K562 (cell line): ENCODE data around the gene CEP72. TPM values are rescaled to one million over a fixed set of nuclear protein-coding genes. Genes with fewer than 3 reads are reported as not detected.
A peak's percentile ranks its signal among the peaks of the same experiment; 100 is the strongest.

Experiments used
- ATAC-seq: fragments of 200-7000 bp; cut with Tn5 transposase; 3 replicates; pipeline ENCODE4 v1.9.1; 2020; ENCODE audit warnings: moderate library complexity
- BruUV-seq: library from RNA; stranded (reverse); fragments of 400-500 nt; replicated peaks from 2 replicates; lab custom pipeline; 2021; lab: Mats Ljungman, UMichigan
- CTCF ChIA-PET: fragments of 300-600 bp; formaldehyde crosslinking; extraction: SDS; loops from one replicate; lab custom pipeline; 2021; ENCODE audit warnings: low intra/inter-chr PET ratio; lab: Yijun Ruan, JAX
- POLR2A ChIA-PET: fragments of 300-600, 350-650 bp; sonication (Branson Sonifier 250); formaldehyde crosslinking; extraction: SDS; loops from one replicate; lab custom pipeline; 2021; ENCODE audit warnings: antibody characterized with exemption, inconsistent platforms; lab: Yijun Ruan, JAX
- DNase-seq, 4 experiments: peaks; one replicate each; pipeline versions ENCODE4 v3.0.0 to v3.0.0-alpha.2; 2011 to 2018; ENCODE audit warnings: low spot score in 3 of 4, mixed read lengths in 3 of 4; ENCODE audit errors: extremely low read depth in 1 of 4
- FAIRE-seq: peaks from 2 replicates; lab custom pipeline; 2011; peaks lifted over from hg19 to GRCh38; lab: Jason Lieb, UNC
- H2AFZ ChIP-seq: 2 replicates; pipeline ENCODE4 v1.6.0; 2011; ENCODE audit warnings: low read depth, low read length, control low read depth, inconsistent platforms
- H3K27ac ChIP-seq: fragments of 200-600 bp; 3 replicates; pipeline ENCODE4 v1.8.0; 2011; ENCODE audit warnings: low read depth, mild to moderate bottlenecking, control low read depth, inconsistent platforms, low read length, moderate library complexity, mixed read lengths; ENCODE audit errors: extremely low read depth
- H3K27me3 ChIP-seq, 2 experiments: fragments of 300-600 bp in 1 of 2; 2 replicates in 1 of 2; 3 replicates in 1 of 2; pipeline versions ENCODE4 v1.6.0 to v1.8.0; 2011; ENCODE audit warnings: inconsistent platforms in 2 of 2, low read length in 2 of 2, mild to moderate bottlenecking in 1 of 2, mixed read lengths in 1 of 2, moderate library complexity in 1 of 2; ENCODE audit not compliant: control insufficient read depth in 2 of 2, insufficient read depth in 2 of 2
- H3K36me3 ChIP-seq: fragments of 300-600 bp; 3 replicates; pipeline ENCODE4 v1.8.0; 2011; ENCODE audit warnings: mild to moderate bottlenecking, low read length, inconsistent platforms; ENCODE audit not compliant: control insufficient read depth, insufficient read depth
- H3K4me1 ChIP-seq, 2 experiments: fragments of 200-600 bp in 1 of 2; replicated peaks in 1 of 2; 2 replicates in 1 of 2; 3 replicates in 1 of 2; pipeline versions ENCODE4 v1.5.1 to v1.8.0; 2011; ENCODE audit warnings: inconsistent platforms in 2 of 2, low read length in 2 of 2, mild to moderate bottlenecking in 1 of 2, mixed read lengths in 1 of 2, moderate library complexity in 1 of 2; ENCODE audit not compliant: control insufficient read depth in 2 of 2, insufficient read depth in 2 of 2
- H3K4me2 ChIP-seq: 2 replicates; pipeline ENCODE4 v1.6.1; 2011; ENCODE audit warnings: low read length, control low read depth, inconsistent platforms, mixed read lengths; ENCODE audit not compliant: insufficient read depth
- H3K4me3 ChIP-seq: fragments of 200-600 bp; sonication (generic), shearing (Covaris generic); 2 replicates; pipeline ENCODE4 v1.5.1; 2016; ENCODE audit warnings: control low read depth, inconsistent platforms
- H3K79me2 ChIP-seq: fragments of 200-600 bp; 3 replicates; pipeline ENCODE4 v1.8.0; 2011; ENCODE audit warnings: low read length, inconsistent platforms; ENCODE audit not compliant: control insufficient read depth, insufficient read depth
- H3K9ac ChIP-seq, 2 experiments: 2 replicates each; pipeline versions ENCODE4 v1.6.0 to v1.6.1; 2011; ENCODE audit warnings: low read depth in 2 of 2, low read length in 2 of 2, control low read depth in 1 of 2, inconsistent platforms in 1 of 2, mild to moderate bottlenecking in 1 of 2, mixed read lengths in 1 of 2; ENCODE audit not compliant: insufficient read depth in 1 of 2
- H3K9me1 ChIP-seq: one replicate; pipeline ENCODE4 v1.6.0; 2011; ENCODE audit warnings: inconsistent platforms, mild to moderate bottlenecking, low read length, moderate library complexity; ENCODE audit not compliant: control insufficient read depth, insufficient read depth
- H3K9me3 ChIP-seq: replicated peaks from 2 replicates; pipeline ENCODE4 v1.5.1; 2011; ENCODE audit warnings: low read depth, low read length, inconsistent platforms; ENCODE audit not compliant: control insufficient read depth, insufficient read depth
- H4K20me1 ChIP-seq: replicated peaks from 2 replicates; pipeline ENCODE4 v1.6.1; 2011; ENCODE audit warnings: low read length, inconsistent platforms, mixed read lengths; ENCODE audit not compliant: control insufficient read depth, insufficient read depth
- ZNF512 ChIP-seq: IDR thresholded peaks from 2 replicates; pipeline ENCODE4 v1.6.1; 2016; ENCODE audit warnings: missing genetic modification characterization, missing compliant biosample characterization
- WGBS: fragments of 100-300 bp; shearing (Covaris generic); methylation state at CpG from one replicate; pipeline ENCODE4 v1.1.6; 2016; ENCODE audit warnings: low coverage, mixed read lengths; ENCODE audit not compliant: insufficient coverage; ENCODE audit errors: missing lambda C conversion rate; 5-methylcytosine and 5-hydroxymethylcytosine counted together
- in situ Hi-C: fragments of 300-500 bp; cut with MboI; formaldehyde crosslinking; loops from 4 replicates; pipeline ENCODE4 v1.15.0; 2018; ENCODE audit warnings: inconsistent platforms, mixed read lengths
- intact Hi-C: fragments of 100-400 bp; cut with micrococcal nuclease; formaldehyde crosslinking; loops from 2 replicates; pipeline ENCODE4 v1.14.2; 2022
- polyA plus RNA-seq, 8 experiments: library from polyadenylated mRNA; depleted of rRNA in 4 of 8; stranded (reverse) in 5 of 8; unstranded in 3 of 8; fragments of >200 nt; fragmentation: Nextera tagmentation in 2 of 8; fragmentation: Illumina TruSeq in 1 of 8; extraction: Ambion mirVana in 2 of 8; extraction: Trizol in 1 of 8; gene quantifications; 2 replicates each; pipeline versions ENCODE4 v1.2.1 to v1.2.3, GENCODE V29; 2011 to 2014; ENCODE audit warnings: inconsistent platforms in 1 of 8, missing spikeins in 1 of 8
- total RNA-seq, 7 experiments: library from RNA; depleted of rRNA in 6 of 7; stranded (reverse); fragments of >200 nt in 6 of 7; fragmentation: Illumina TruSeq in 2 of 7; extraction: Trizol in 2 of 7; gene quantifications; 2 replicates each; pipeline versions ENCODE4 v1.2.1 to v1.2.3, GENCODE V29; 2011 to 2021; ENCODE audit warnings: low replicate concordance in 1 of 7
- TF ChIP-seq, protein P1 (sequence below): fragments of 450-650 bp; formaldehyde crosslinking; IDR thresholded peaks from 2 replicates; pipeline ENCODE4 v1.4.0; 2022; ENCODE audit warnings: missing genetic modification characterization
- TF ChIP-seq, protein P2 (sequence below): fragments of 250-450 bp; sonication (Bioruptor Pico); IDR thresholded peaks from 2 replicates; pipeline ENCODE4 v1.8.0; 2021; ENCODE audit warnings: moderate library complexity, mild to moderate bottlenecking, inconsistent platforms

The CEP72 gene
- total and polyA plus RNA-seq, 9 of the 15 experiments (the other 6 are each of a cell fraction or from before 2014, with no cell fraction given), result 0.89 to 38.1 (median 14.2) TPM

DNA sequence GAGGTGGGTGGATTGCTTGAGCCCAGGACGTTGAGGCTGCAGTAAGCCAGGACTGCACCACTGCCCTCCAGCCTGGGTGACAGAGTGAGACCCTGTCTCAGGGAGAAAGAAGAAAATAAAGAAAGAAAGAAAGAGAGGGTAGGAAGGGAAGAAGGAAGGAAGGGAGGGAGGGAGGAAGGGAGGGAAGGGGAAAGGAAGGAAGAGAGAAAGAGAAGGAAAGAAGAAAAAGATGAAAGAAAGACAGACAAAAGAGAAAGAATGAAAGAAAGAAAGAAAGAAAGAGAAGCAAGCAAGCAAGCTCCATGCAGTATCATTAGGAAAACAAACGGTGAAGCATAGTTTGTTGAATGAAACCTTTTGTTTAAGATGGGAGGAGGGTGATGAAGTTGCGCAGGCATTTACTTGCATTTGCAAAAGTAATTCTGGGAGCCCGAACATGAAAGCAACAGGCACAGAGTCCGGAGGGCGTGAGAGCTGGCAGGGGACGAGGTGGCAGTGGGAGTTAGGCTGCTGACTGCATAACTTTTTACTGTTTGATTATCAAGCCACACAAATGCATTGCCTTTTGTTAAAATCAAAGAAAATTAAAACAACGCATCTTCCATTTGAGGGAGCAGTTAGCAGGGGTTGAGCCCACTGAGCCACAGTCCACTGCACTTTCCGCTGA lies 26.0 kb upstream of the CEP72 start:
- CTCF ChIA-PET, result no interaction called here
- TF ChIP-seq, protein P1, sequence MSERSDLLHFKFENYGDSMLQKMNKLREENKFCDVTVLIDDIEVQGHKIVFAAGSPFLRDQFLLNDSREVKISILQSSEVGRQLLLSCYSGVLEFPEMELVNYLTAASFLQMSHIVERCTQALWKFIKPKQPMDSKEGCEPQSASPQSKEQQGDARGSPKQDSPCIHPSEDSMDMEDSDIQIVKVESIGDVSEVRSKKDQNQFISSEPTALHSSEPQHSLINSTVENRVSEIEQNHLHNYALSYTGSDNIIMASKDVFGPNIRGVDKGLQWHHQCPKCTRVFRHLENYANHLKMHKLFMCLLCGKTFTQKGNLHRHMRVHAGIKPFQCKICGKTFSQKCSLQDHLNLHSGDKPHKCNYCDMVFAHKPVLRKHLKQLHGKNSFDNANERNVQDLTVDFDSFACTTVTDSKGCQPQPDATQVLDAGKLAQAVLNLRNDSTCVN, result peak; percentile 31; the same call in 1 of the 2 replicates
- TF ChIP-seq ZNF512 (tag), result peak; percentile 77
- TF ChIP-seq, protein P2, sequence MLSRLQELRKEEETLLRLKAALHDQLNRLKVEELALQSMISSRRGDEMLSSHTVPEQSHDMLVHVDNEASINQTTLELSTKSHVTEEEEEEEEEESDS (CRISPR knock-in tag), result no peak

More for the DNA sequence above, 26.0 kb upstream of the CEP72 start:
- H3K27ac ChIP-seq, result no peak overlapping the region
- POLR2A ChIA-PET, result interaction anchor here (0.7 kb wide), 1 partner anchor 91 kb away, joined by 3 read pairs; no protein-coding TSS in a partner anchor
- H3K79me2 ChIP-seq, result no peaks in the 10 kb centered on the region
- H2AFZ ChIP-seq, result no peak overlapping the region
- FAIRE-seq (no peak), ATAC-seq (no peak), DNase-seq (no peak)
- no peaks in the 10 kb centered on the region; the same call in 1 of the 2 replicates for H4K20me1 ChIP-seq
- H3K4me1 ChIP-seq, result no peaks in the 10 kb centered on the region
- no peaks in the 10 kb centered on the region for H3K9me1 ChIP-seq
- no peak overlapping the region for H3K4me2 ChIP-seq
- 1% methylated on average over 9 of the region's 9 CpGs for WGBS
- no peak overlapping the region for H3K4me3 ChIP-seq
- no peaks in the 10 kb centered on the region for H3K9me3 ChIP-seq
- intact Hi-C loops, result no loop called here
- H3K27me3 ChIP-seq, result peaks cover 20 to 55% of the 10 kb centered on the region in 2 experiments; a peak in 3 of 5 replicates
- BruUV-seq, result no TSS peak
- in situ Hi-C loops, result no loop called here
- no peak overlapping the region; a peak in 1 of 4 replicates for H3K9ac ChIP-seq
- H3K36me3 ChIP-seq, result no peaks in the 10 kb centered on the region
